Activated naive CD4-positive, alpha-beta T cell treated with Interleukin-2 at 50 U/mL for 16 hours (primary cell): Measurements from ENCODE around the gene IL31RA.

Source experiments
- DNase-seq: peaks from one replicate; pipeline ENCODE4 v3.0.0-alpha.2; 2020

IL31RA gene

GRCh38 chr5:55904152-55904551 lies 53.0 kb downstream of the IL31RA start:
- no peak for DNase-seq

- no peak for DNase-seq
Measured at GRCh38 chr5:55905251-55905650, 54.1 kb downstream of the IL31RA start.

GRCh38 chr5:55907927-55908326 lies 56.8 kb downstream of the IL31RA start:
- DNase-seq: no peak

- no peak for DNase-seq
Measured at GRCh38 chr5:55908804-55909203, 57.6 kb downstream of the IL31RA start.

GRCh38 chr5:55911784-55912653 lies 60.9 kb downstream of the IL31RA start:
- no peak for DNase-seq

GRCh38 chr5:55913466-55914413 lies 62.6 kb downstream of the IL31RA start:
- no peak for DNase-seq

GRCh38 chr5:55914971-55915370 lies 63.8 kb downstream of the IL31RA start:
- DNase-seq: no peak

- DNase-seq: no peak
Measured at GRCh38 chr5:55915783-55916182, 64.6 kb downstream of the IL31RA start.

GRCh38 chr5:55916986-55917385 lies 65.8 kb downstream of the IL31RA start:
- DNase-seq: no peak

- DNase-seq: no peak
Measured at GRCh38 chr5:55917402-55918086, 66.4 kb downstream of the IL31RA start.

GRCh38 chr5:55918087-55919035 lies 67.2 kb downstream of the IL31RA start:
- no peak for DNase-seq

GRCh38 chr5:55919625-55920024 lies 68.5 kb downstream of the IL31RA start:
- DNase-seq: no peak

GRCh38 chr5:55920784-55921183 lies 69.6 kb downstream of the IL31RA start:
- no peak for DNase-seq

GRCh38 chr5:55921617-55922016 lies 70.5 kb downstream of the IL31RA start:
- DNase-seq: no peak

GRCh38 chr5:55923177-55923771 lies 72.1 kb downstream of the IL31RA start:
- DNase-seq: no peak

GRCh38 chr5:55923865-55924500 lies 72.8 kb downstream of the IL31RA start:
- DNase-seq: no peak

GRCh38 chr5:55924744-55925143 lies 73.6 kb downstream of the IL31RA start:
- no peak for DNase-seq

- DNase-seq: no peak
Measured at GRCh38 chr5:55925181-55925580, 74.0 kb downstream of the IL31RA start.

- DNase-seq: no peak
Measured at GRCh38 chr5:55925712-55926111, 74.6 kb downstream of the IL31RA start.

- DNase-seq: no peak
Measured at GRCh38 chr5:55926476-55926875, 75.3 kb downstream of the IL31RA start.
